Peyer's patch (tissue), 4 donors: ENCODE results near the gene SYS1.

ENCODE experiments used
- POLR2A ChIP-seq, 2 donors: fragments of 450-650 bp; IDR thresholded peaks; one replicate each; pipeline ENCODE4 v1.5.1; 2017; ENCODE audit warnings: antibody characterized with exemption in 2 of 2, mild to moderate bottlenecking in 2 of 2, moderate library complexity in 2 of 2
- TF ChIP-seq, protein P1 (sequence below), 6 experiments: fragments of 450-650 bp in 4 of 6; fragments of 200-600 bp in 2 of 6; sonication (generic) in 1 of 6; IDR thresholded peaks; one replicate each; pipeline ENCODE4 v1.5.1; 2017 to 2019; ENCODE audit warnings: antibody characterized with exemption in 6 of 6, mild to moderate bottlenecking in 3 of 6, moderate library complexity in 1 of 6

DNA sequence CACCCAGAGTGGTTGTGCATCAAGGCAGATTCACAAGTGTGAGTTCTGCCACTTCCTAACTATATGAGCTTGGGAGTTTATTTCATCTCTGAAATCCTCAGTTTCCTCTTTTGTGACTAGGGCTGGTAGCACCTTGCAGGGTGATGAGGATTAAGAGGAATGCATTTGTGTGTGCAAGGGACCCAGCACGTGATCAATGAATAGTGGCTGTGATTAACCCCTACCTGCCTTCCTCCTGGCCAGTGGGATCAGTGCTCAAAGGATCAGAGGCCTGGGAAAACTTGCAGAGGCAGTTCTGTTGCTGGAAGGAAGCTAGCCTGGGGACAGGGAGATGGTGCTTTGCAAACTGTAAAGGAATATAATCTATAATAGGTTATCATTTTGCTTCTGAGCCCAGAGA, 22.0 kb upstream of the SYS1 start:
- TF ChIP-seq, protein P1, sequence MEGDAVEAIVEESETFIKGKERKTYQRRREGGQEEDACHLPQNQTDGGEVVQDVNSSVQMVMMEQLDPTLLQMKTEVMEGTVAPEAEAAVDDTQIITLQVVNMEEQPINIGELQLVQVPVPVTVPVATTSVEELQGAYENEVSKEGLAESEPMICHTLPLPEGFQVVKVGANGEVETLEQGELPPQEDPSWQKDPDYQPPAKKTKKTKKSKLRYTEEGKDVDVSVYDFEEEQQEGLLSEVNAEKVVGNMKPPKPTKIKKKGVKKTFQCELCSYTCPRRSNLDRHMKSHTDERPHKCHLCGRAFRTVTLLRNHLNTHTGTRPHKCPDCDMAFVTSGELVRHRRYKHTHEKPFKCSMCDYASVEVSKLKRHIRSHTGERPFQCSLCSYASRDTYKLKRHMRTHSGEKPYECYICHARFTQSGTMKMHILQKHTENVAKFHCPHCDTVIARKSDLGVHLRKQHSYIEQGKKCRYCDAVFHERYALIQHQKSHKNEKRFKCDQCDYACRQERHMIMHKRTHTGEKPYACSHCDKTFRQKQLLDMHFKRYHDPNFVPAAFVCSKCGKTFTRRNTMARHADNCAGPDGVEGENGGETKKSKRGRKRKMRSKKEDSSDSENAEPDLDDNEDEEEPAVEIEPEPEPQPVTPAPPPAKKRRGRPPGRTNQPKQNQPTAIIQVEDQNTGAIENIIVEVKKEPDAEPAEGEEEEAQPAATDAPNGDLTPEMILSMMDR (IDR thresholded peaks at IDR 0.05): no peak
- TF ChIP-seq POLR2A (IDR thresholded peaks at IDR 0.05): no peak
